ENCODE data around the gene DPAGT1.
"Not testable (repeated sequence)": the region's sequence is repeated elsewhere in the genome, so short reads cannot be mapped to it uniquely, and the experiment has no call there.

The DPAGT1 gene

GRCh38 chr11:119115484-119116234 lies 14.0 kb upstream of the DPAGT1 start:
- no peak for DNase-seq

- no peak for DNase-seq
Measured at GRCh38 chr11:119114351-119114750, 12.7 kb upstream of the DPAGT1 start.

GRCh38 chr11:119113716-119114115 lies 12.1 kb upstream of the DPAGT1 start:
- no peak for DNase-seq

- DNase-seq = no peak
Measured at GRCh38 chr11:119112314-119113020, 10.8 kb upstream of the DPAGT1 start.

GRCh38 chr11:119111361-119111925 lies 9.8 kb upstream of the DPAGT1 start:
- DNase-seq = no peak

- no peak for DNase-seq
Measured at GRCh38 chr11:119110439-119110838, 8.8 kb upstream of the DPAGT1 start.

DNA sequence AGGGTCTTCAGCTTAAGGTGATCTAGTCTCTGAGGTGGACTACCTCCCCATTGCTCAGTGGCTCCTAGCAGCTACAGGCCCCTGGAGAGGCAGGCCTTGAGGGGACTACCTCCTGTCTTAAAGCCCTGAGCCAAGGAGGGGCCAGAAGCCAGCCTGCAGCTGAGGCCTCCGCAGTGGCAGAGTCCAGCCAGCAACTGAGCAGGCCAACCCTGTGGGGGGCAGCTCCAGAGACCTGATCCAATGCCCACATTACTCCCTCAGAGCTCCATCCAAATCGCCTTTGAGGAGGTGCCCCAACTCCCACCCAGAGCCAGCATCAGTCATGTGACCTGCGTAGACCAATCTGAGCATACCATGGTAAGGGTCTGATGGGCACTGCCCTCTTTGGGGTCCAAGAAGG lies 8.2 kb upstream of the DPAGT1 start:
- no peak for DNase-seq

GRCh38 chr11:119108857-119109221 lies 7.2 kb upstream of the DPAGT1 start:
- DNase-seq = no peak

GRCh38 chr11:119108146-119108856 lies 6.6 kb upstream of the DPAGT1 start:
- DNase-seq = peak; percentile 63

DNA sequence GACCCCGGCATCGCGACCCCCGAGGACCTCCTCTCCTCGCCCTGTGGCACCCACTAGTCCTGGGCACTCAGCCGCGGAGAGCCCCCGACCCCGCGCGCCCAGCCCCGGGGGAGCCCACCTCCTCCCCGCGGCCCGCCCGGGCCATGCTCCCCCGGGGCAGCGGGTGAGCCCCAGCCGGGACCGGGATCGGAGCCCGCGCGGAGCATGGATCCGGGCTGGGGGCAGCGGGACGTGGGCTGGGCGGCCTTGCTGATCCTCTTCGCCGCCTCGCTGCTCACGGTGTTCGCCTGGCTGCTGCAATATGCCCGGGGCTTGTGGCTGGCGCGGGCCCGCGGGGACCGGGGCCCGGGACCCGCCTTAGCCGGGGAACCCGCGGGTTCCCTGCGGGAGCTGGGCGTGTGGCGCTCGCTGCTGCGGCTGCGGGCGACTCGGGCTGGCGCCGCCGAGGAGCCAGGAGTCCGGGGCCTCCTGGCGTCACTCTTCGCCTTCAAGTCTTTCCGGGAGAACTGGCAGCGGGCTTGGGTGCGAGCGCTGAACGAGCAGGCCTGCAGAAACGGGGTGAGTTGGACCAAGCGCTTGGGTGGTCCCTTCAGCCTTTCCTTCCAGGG lies 6.0 kb upstream of the DPAGT1 start:
- no peak for DNase-seq

DNA sequence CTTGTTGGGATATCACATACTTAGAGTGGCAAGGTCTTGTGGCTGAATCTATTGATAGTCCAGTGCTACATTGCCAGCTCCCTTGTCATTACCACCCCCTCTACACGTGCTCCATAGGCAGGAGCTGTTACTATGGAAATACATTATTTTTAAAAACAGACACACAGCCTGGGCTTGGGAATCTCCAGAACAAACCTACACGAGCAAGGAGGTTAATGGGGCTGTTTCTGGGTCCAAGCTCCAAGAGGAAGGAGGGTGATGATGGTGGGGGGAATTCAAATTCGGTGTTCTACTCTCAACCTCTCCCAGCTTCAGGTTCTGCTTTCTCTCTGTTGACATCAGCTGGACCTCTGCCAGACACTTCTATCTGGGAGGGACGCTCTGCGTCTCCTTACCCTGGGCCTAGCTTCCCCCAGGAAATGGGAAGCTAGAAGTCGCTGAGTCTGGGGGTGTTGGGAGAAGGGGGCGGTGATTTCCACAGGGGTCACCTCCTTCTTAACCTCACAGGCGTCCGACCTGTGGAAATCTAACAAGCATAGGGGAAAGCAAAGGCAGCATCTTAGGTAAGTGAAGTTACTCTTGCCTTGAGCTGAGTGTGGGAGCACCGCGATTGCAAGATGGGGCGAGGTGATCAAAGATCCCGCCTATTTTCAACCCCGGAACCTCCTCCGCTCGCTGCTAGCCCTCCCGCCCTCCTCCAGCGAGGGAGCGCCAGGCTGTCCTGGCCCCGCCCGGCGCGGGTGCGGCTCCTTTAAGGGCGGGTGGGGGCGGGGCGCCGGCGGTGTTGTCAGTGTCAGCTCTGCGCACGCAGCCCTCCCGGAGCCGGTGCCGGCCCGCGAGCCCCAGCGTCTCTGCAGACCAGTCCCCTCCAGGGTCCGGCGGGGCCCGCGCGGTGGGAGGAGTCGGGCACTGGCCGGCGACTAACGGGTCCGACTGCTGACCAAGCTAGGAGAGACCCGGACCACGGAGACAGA lies 5.2 kb upstream of the DPAGT1 start, which contains the start of gene C2CD2L:
Gene C2CD2L (plus strand): TSS at position 781 of the 974 bp plus-strand sequence. CDS start 398 bp downstream, outside the sequence.
- DNase-seq = peak; percentile 93

- DNase-seq = peak; percentile 70
Measured at GRCh38 chr11:119103793-119104192, 2.1 kb upstream of the DPAGT1 start.

GRCh38 chr11:119103161-119103664 lies 1.6 kb upstream of the DPAGT1 start:
- DNase-seq = not testable (repeated sequence)

DNA sequence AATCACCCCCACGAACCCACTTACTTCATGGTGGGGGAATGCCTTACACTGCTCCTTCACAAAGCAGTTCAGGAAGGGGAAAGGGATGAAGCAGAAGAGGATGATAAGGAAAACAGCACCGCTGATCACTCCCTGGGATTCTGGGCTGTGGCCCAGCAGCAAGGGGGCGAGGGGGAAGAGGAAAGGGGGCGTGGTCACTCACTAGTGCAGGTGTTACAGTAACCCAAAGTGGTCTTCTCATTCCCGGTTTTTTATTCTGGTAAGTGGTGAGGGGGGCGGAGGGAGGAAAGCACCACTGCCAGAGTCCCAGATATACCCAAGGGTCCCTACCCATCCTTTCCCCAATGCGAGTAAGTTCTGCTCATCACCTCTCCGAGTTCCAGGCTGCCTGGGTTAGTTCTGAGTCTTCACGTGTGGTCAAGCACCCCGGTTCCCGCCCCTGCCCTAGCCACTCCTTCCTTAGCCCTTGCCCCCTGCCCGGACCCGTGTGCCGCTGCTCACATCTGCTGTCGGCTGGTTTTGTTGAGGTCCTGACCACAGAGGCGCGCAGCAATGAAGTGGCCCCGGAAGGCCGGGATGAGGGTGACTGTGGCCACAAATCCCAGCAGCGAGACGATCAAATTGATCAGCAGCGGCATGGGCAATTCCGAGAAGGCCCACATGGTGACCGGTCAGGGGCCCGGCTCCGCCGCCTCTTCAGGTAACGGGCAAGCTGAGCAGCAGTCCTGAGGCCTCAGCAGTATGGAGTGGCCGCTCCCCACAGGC lies 477 bp downstream of the DPAGT1 start:
- DNase-seq = peak; percentile 49

DNA sequence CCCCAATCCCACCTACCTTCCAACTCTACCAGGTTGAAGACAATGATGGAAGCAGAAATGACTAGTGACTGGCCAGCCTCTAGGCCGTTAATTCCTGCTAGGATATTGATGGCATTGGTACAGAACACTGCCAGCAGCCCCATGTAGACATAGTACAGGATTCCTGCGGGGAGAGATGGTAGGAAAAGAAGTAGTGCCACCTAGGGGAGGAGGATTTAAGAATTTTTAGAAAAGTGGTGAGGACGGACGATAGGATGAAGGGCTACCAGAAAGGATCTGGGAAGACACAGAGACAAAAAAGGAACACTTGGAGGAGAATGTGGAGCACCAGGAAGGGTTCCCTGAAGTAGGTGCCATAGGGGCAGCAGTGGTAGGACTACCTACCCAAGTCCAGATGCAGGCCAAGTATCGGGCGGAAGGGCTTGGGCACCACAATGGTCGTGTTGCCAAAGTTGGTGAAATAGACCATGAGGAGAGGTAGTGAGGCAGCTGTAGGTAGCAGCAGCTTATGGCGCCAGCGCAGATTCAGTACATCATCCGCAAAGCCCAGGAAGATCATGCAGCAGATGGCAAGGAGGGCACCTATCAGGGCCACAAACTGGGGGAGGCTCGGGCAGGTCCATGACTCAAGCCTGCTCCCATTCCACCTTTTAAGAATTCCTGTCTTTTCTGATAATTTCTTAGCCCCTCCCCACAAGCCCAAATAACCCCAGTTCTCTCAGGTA lies 1.2 kb downstream of the DPAGT1 start:
- DNase-seq = peak; percentile 56

DNA sequence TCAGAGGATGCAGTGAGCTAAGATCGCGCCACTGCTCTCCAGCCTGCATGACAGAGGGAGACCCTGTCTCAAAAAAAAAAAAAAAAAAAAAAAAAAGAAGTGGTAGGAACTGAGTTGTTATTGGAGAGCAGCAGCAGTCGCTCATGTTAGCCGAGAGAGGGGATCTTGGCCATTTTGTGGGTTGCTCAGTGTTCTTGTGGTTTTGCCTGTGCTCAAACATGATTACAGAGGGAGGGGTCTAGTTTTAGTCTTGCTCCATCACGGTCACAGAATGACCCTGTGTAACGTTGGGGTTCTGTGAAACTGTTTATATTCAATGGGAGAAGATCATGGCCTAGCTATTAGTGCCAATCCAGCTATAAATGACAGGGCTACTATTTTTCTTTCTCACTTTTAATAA lies 1.9 kb downstream of the DPAGT1 start:
- DNase-seq = no peak

DNA sequence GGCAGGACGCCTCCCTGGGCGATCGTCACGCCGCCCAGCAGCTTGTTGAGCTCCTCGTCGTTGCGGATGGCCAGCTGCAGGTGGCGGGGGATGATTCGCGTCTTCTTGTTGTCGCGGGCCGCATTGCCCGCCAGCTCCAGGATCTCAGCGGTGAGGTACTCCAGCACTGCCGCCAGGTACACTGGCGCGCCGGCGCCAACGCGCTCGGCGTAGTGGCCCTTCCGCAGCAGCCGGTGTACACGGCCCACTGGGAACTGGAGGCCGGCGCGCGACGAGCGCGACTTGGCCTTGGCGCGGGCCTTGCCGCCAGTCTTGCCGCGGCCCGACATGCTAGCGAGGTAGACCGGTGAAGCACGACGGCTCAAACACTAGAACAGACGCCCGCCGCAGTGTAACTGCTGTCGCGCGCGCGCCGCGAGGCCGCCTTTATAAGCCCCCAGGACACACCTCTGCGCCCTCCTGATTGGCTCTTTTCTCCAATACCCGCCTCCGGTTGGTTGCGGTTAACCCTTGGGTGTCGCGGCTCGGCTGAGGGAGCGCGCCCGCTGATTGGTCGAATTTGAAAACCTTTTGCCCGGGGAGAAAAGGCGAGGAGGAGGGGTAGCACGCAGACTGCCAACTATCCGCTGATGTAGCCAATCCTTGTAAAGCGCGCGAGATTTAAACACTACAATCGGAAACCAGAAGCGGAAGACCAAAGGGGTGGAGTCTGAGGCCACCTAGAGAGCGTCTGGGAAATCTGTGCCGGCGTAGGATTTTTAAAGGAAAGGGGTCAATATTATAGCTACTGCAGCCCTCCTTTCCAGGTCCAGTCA lies 6.4 kb downstream of the DPAGT1 start:
- peak; percentile 99 for DNase-seq

DNA sequence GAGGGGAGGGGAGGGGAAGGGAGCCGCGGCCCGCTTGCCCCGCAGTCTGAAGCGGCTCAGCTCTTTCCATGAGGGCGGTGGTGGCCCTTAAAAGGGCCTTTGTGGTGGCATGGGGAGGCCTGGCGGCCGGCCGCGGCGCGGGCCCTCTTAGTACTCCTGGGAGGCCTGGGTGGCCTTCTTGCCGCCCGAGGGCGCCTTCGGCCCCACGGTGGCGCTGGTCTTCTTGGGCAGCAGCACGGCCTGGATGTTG lies 6.9 kb downstream of the DPAGT1 start:
- DNase-seq = peak; percentile 69
